HG03558 (cell line): ENCODE measurements around the gene POLR3B.

Experiments
- ATAC-seq: cut with Tn5 transposase; IDR thresholded peaks from one replicate; pipeline ENCODE4 v1.9.1; 2021; ENCODE audit warnings: moderate number of reproducible peaks; ENCODE audit not compliant: unreplicated experiment; ENCODE audit errors: extremely low read depth

The POLR3B gene

DNA sequence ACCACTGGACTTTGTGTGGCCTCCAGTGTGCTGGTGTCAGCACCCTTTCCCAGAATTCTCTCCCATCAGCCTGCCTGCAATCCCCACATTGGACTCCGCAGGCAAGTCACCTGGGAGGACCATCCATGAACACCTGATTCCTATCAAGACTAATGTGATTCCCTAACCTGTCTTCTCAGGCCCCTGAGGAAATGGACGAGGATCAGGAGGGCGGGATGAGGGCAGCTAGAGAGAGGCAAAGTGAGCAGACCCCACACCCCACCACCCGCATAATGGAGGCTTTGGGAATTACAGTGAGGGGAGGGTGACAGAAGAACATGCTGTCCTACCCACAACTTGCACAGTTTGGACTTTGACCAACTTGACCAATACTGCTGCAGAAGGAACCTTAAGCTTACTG lies 164.4 kb downstream of the POLR3B start:
- ATAC-seq: no peak

DNA sequence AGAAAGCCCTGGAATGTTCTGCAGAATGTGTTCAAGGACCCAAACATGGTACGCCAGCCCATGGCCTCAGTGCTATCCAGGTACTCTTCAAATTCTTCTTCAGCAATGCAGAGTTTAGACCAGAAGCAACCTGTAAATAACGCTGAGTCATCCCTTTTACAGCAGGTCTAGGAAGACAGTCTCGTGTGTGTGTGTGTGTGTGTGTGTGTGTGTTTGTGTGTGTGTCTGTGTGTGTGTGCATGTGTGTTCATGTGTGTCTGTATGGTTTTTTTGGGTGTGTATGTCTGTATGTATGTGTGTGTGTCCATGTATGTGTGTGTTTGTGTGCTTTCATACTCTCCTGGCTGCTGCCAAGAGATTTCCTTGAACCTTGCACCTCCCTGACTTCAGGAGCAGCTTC lies 165.2 kb downstream of the POLR3B start:
- ATAC-seq: no peak

DNA sequence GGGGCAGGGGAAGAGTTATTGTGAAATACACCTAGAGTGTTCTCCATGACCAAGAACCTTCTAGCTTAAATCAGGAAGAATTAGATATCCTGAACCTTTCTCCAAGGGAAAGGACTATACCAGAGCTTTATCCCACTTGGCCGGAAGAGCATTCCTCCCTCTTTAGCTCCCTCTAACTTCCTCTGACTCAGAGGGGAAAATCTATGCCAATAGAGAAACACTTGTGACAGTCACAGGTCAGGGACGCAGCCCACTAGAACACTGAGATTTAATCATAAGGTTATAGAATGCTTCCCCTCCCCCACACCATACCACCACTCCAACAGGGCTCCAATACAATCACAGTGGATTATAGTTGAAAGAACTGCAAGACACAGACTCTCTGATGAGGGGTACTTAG lies 169.8 kb downstream of the POLR3B start:
- no peak for ATAC-seq

DNA sequence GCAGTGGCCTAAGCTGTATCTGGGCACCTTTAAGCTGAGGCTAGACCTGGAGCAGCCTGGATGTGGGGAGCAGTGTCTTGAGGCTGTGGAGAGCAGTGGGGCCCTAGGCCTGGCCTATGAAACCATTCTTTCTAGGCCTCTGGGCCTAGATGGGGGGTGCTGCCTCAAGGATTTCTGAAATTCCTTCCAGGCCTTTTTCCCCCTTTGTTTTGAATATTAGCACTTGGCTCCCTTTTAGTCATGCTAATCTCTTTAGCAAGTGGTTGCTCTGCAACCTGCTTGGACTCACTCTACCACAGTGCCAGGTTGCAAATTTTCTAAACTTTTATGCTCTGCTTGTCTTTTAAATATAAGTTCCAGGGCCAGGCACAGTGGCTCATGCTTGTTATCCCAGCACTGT lies 183.7 kb downstream of the POLR3B start:
- ATAC-seq: no peak

DNA sequence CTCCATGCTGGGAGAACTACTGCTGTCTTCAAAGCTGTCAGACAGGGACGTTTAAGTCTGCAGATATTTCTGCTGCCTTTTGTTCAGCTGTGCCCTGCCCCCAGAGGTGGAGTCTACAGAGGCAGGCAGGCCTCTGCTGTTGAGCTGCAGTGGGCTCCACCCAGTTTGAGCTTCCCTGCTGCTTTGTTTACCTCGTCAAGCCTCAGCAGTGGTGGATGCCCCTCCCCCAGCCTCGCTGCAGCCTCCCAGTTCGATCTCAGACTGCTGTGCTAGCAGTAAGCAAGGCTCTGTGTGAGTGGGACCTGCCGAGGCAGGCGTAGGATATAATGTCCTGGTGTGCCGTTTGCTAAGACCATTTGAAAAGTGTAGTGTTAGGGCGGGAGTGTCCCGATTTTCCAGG lies 193.9 kb downstream of the POLR3B start:
- ATAC-seq: no peak

- ATAC-seq: no peak
Observed at GRCh38 chr12:106552228-106552627, 194.7 kb downstream of the POLR3B start.
